Measurements from ENCODE around the gene ZNF496. TPM values are rescaled to one million over a fixed set of nuclear protein-coding genes. Genes with fewer than 3 reads are reported as not detected.

ZNF496 gene
- total RNA-seq, 1 experiment from 2014 or later: 37.6 TPM

- CTCF ChIA-PET: no interaction called here
These were observed 40.2 kb upstream of the ZNF496 start for GRCh38 chr1:247371801-247372259.

DNA sequence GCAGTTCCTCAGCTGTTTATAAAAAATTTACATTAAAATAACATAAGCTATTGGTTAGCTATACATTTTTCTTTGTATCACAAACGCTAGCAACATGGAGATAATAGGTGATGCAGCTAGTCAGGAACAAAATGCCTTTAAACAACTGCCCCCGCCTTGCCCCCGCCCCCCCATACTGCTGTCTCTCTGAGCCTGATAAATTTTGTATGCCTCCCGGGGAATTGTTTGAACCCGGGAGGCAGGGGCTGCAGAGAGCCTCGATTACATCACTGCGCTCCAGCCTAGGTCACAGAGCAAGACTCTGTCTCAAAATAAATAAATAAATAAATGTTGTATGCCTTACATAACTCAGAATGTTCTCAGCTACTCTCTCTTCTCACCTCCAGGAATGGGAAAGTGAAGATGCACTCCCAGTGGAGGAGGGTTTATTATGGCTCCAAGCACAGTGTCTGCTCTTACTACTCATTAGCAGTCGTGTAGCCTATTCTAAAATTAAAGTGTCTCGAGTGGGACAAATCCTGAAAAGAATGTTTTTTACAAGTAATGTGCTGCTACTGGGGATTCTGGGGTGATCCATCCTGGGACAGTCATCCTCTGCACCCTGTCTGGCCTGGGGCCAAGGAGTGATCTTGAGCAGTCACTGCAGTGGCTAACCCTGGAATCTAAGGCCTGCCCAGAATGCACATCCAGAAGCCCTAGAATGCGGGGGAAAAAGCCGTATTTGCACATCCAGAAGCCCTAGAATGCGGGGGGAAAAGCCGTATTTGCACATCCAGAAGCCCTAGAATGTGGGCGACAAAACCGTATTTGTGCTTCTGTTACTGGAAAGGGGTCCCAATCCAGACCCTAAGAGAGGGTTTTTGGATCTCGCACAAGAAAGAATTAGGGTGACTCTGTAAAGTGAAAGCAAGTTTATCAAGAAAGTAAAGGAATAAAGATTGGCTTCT, 39.4 kb upstream of the ZNF496 start:
- H3K36me3 ChIP-seq (ENCODE audit: low read depth): no peaks in the 10 kb centered on the region
- no peaks in the 10 kb centered on the region for H3K9me3 ChIP-seq (ENCODE audit: insufficient read depth, low read depth)
- no peaks in the 10 kb centered on the region for H4K20me1 ChIP-seq (ENCODE audit: insufficient read depth)
- intact Hi-C loops (cut with micrococcal nuclease; ENCODE audit: unreplicated experiment): no loop called here
- no peaks in the 10 kb centered on the region for H3F3A ChIP-seq (ENCODE audit: insufficient read depth, low read depth)
- peaks cover 15% of the 10 kb centered on the region; the same call in 1 of the 2 replicates for H3K27me3 ChIP-seq (ENCODE audit: insufficient read depth, low read depth)
- no peak overlapping the region for H3K4me3 ChIP-seq
- no peak overlapping the region for H2AFZ ChIP-seq
- H3K9me2 ChIP-seq (ENCODE audit: insufficient read depth): no peaks in the 10 kb centered on the region
- H3K79me2 ChIP-seq (ENCODE audit: low read depth): no peaks in the 10 kb centered on the region
- H3K4me2 ChIP-seq: no peak overlapping the region
- no peak for TF ChIP-seq EZH2 (IDR thresholded peaks at IDR 0.05; ENCODE audit: low read depth)
- TF ChIP-seq CTCF (conservative IDR thresholded peaks at IDR 0.05): no peak
- CTCF ChIA-PET: interaction anchor here (0.6 kb wide), 1 partner anchor 937 kb away, joined by 3 read pairs; no protein-coding TSS in a partner anchor
- H3K4me1 ChIP-seq (replicated peaks; ENCODE audit: insufficient read depth): no peaks in the 10 kb centered on the region
- POLR2A ChIA-PET (ENCODE audit: unreplicated experiment): no interaction called here
- no peak overlapping the region for H3K27ac ChIP-seq
- DNase-seq: no peak
- BruUV-seq (replicated peaks): no TSS peak

More at GRCh38 chr1:247371801-247372259, 40.2 kb upstream of the ZNF496 start:
- POLR2A ChIA-PET (ENCODE audit: unreplicated experiment): no interaction called here
- Histone ChIP-seq H3K9me3 (ENCODE audit: insufficient read depth, low read depth) (no peaks in the 10 kb centered on the region), H3K27me3 (ENCODE audit: insufficient read depth, low read depth) (peaks cover 18% of the 10 kb centered on the region; the same call in 1 of the 2 replicates), H3K9me2 (ENCODE audit: insufficient read depth) (no peaks in the 10 kb centered on the region), H2AFZ (no peak overlapping the region), H3K4me3 (no peak overlapping the region), H3F3A (ENCODE audit: insufficient read depth, low read depth) (no peaks in the 10 kb centered on the region), H3K4me2 (no peak overlapping the region), H4K20me1 (ENCODE audit: insufficient read depth) (no peaks in the 10 kb centered on the region), H3K36me3 (ENCODE audit: low read depth) (no peaks in the 10 kb centered on the region), H3K4me1 (replicated peaks; ENCODE audit: insufficient read depth) (no peaks in the 10 kb centered on the region), H3K79me2 (ENCODE audit: low read depth) (no peaks in the 10 kb centered on the region), H3K27ac (no peak overlapping the region)
- no TSS peak for BruUV-seq (replicated peaks)
- TF ChIP-seq CTCF (conservative IDR thresholded peaks at IDR 0.05) (no peak), EZH2 (IDR thresholded peaks at IDR 0.05; ENCODE audit: low read depth) (no peak)
- no peak for DNase-seq
- intact Hi-C loops (cut with micrococcal nuclease; ENCODE audit: unreplicated experiment): loop anchor here (1.0 kb wide), 2 partner anchors 115 to 204 kb away; no protein-coding TSS in a partner anchor

DNA sequence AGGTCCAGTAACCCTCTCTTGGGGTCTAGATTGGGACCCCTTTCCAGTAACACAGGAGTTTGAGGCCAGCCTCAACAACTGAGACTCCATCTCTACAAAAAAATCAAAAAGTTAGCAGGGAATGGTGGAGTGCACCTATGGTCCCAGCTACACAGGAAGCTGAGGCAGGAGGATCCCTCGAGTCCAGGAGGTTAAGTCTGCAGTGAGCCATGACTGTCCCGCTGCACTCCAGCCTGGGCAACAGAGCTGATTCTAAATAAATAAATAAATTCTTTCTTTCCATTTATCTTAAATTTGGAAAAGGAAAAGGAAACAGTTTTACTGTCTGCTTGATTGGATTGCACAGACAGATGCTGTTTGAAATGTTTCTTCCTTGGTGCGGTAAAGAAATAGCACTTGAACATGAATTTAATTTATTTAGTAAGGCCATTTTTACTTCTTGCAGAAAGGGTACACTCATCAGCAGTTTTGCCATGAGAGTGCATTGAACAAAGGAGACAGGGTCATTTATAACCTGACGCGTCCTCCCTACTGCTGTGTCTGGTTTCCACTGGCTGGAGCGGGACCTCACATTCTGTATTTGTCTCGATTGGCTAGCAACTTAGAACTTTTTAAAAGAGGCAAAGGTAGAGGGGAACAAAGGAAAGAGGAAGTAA, 37.0 kb upstream of the ZNF496 start:
- H2AFZ ChIP-seq: no peak overlapping the region
- ChIA-PET CTCF (no interaction called here), POLR2A (ENCODE audit: unreplicated experiment) (no interaction called here)
- H3K79me2 ChIP-seq (ENCODE audit: low read depth): no peaks in the 10 kb centered on the region
- H3K9me3 ChIP-seq (ENCODE audit: insufficient read depth, low read depth): no peaks in the 10 kb centered on the region
- H3K4me2 ChIP-seq: no peak overlapping the region
- H3K9me2 ChIP-seq (ENCODE audit: insufficient read depth): no peaks in the 10 kb centered on the region
- TF ChIP-seq EZH2 (IDR thresholded peaks at IDR 0.05; ENCODE audit: low read depth) (no peak), CTCF (conservative IDR thresholded peaks at IDR 0.05) (no peak)
- intact Hi-C loops (cut with micrococcal nuclease; ENCODE audit: unreplicated experiment): no loop called here
- no peaks in the 10 kb centered on the region for H3K36me3 ChIP-seq (ENCODE audit: low read depth)
- no peaks in the 10 kb centered on the region for H3K4me1 ChIP-seq (replicated peaks; ENCODE audit: insufficient read depth)
- no peak for DNase-seq
- no peaks in the 10 kb centered on the region for H3K27me3 ChIP-seq (ENCODE audit: insufficient read depth, low read depth)
- H3K27ac ChIP-seq: no peak overlapping the region
- no peaks in the 10 kb centered on the region for H3F3A ChIP-seq (ENCODE audit: insufficient read depth, low read depth)
- no peak overlapping the region for H3K4me3 ChIP-seq
- no peaks in the 10 kb centered on the region for H4K20me1 ChIP-seq (ENCODE audit: insufficient read depth)
- no TSS peak for BruUV-seq (replicated peaks)
